Right lobe of liver (tissue), 4 donors: Measurements from ENCODE around the gene PTPRK.

Experiments
- POLR2A ChIP-seq: fragments of 450-650 bp; IDR thresholded peaks from one replicate; pipeline ENCODE4 v1.6.1; 2017; ENCODE audit warnings: antibody characterized with exemption, mild to moderate bottlenecking
- TF ChIP-seq, protein P1 (sequence below), 4 donors: fragments of 200-600 bp in 3 of 4; fragments of 450-650 bp in 1 of 4; IDR thresholded peaks; one replicate each; pipeline versions ENCODE4 v1.5.1 to v1.8.0; 2016 to 2022; ENCODE audit warnings: antibody characterized with exemption in 4 of 4, mild to moderate bottlenecking in 2 of 4
- donor health status: DM: no; HTN: no; CAD: no.
- donor health status: DM: no; HTN: no; CAD: no.
- donor health status: DM: no; HTN: yes; CAD: no.

GRCh38 chr6:128474481-128474880 is 45.9 kb downstream of the PTPRK start:
- TF ChIP-seq, protein P1, sequence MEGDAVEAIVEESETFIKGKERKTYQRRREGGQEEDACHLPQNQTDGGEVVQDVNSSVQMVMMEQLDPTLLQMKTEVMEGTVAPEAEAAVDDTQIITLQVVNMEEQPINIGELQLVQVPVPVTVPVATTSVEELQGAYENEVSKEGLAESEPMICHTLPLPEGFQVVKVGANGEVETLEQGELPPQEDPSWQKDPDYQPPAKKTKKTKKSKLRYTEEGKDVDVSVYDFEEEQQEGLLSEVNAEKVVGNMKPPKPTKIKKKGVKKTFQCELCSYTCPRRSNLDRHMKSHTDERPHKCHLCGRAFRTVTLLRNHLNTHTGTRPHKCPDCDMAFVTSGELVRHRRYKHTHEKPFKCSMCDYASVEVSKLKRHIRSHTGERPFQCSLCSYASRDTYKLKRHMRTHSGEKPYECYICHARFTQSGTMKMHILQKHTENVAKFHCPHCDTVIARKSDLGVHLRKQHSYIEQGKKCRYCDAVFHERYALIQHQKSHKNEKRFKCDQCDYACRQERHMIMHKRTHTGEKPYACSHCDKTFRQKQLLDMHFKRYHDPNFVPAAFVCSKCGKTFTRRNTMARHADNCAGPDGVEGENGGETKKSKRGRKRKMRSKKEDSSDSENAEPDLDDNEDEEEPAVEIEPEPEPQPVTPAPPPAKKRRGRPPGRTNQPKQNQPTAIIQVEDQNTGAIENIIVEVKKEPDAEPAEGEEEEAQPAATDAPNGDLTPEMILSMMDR (IDR thresholded peaks at IDR 0.05) = no peak
- TF ChIP-seq POLR2A = no peak
